ENCODE measurements around the gene SETD4. TPM values are rescaled to one million over a fixed set of nuclear protein-coding genes. Genes with fewer than 3 reads are reported as not detected.

The SETD4 gene
- total RNA-seq, 3 donors from 2014 or later (not counting 1 experiment from before 2014, with no cell fraction given) = 19.1 to 29.3 (median 22.5) TPM

- intact Hi-C loops (cut with micrococcal nuclease) = no loop called here
- Histone ChIP-seq H3K27ac (ENCODE audit: low read length) (no peak overlapping the region), H3K4me1 (ENCODE audit: control insufficient read depth, insufficient read depth, low read length) (peaks cover 8% of the 10 kb centered on the region), H3K36me3 (ENCODE audit: control insufficient read depth, insufficient read depth, low read length) (no peaks in the 10 kb centered on the region), H3K9me3 (ENCODE audit: control insufficient read depth, insufficient read depth, low read length) (no peaks in the 10 kb centered on the region), H3K27me3 (ENCODE audit: control insufficient read depth, insufficient read depth, low read length) (no peaks in the 10 kb centered on the region), H3K4me3 (ENCODE audit: low read length) (no peak overlapping the region)
- H3K4me1 Mint-ChIP-seq = peaks cover 15 to 24% of the 10 kb centered on the region in 2 donors
- no peaks in the 10 kb centered on the region for H3K27me3 Mint-ChIP-seq (ENCODE audit: low read depth in 2 of 2)
- no peaks in the 10 kb centered on the region for H3K36me3 Mint-ChIP-seq
- ATAC-seq (no peak), DNase-seq (no peak)
- peaks cover 0 to 2% of the 10 kb centered on the region in 2 donors for H3K9me3 Mint-ChIP-seq
- no peak overlapping the region for H3K4me3 Mint-ChIP-seq
- H3K27ac Mint-ChIP-seq = no peak overlapping the region
- WGBS (ENCODE audit: insufficient coverage) = 94% methylated on average over 1 of the region's 1 CpG
- TF ChIP-seq CTCF (IDR thresholded peaks at IDR 0.05) = no peak
These were observed 20.1 kb upstream of the SETD4 start for GRCh38 chr21:36080386-36080785.

- peaks cover 8% of the 10 kb centered on the region for H3K4me1 ChIP-seq (ENCODE audit: control insufficient read depth, insufficient read depth, low read length)
- Mint-ChIP-seq H3K4me1 (peaks cover 15 to 24% of the 10 kb centered on the region in 2 donors), H3K4me3 (peak overlapping the region; percentile 67), H3K27ac (peak overlapping the region; percentile 12 to 77), H3K9me3 (peaks cover 0 to 2% of the 10 kb centered on the region in 2 donors), H3K27me3 (ENCODE audit: low read depth in 2 of 2) (no peaks in the 10 kb centered on the region), H3K36me3 (no peaks in the 10 kb centered on the region)
- intact Hi-C loops (cut with micrococcal nuclease) = no loop called here
- H3K27ac ChIP-seq (ENCODE audit: low read length) = no peak overlapping the region
- no peak for TF ChIP-seq CTCF (IDR thresholded peaks at IDR 0.05)
- DNase-seq = no peak
- ATAC-seq = no peak
- WGBS (ENCODE audit: insufficient coverage) = 65% methylated on average over 8 of the region's 8 CpGs
- no peak overlapping the region for H3K4me3 ChIP-seq (ENCODE audit: low read length)
- no peaks in the 10 kb centered on the region for H3K27me3 ChIP-seq (ENCODE audit: control insufficient read depth, insufficient read depth, low read length)
- H3K9me3 ChIP-seq (ENCODE audit: control insufficient read depth, insufficient read depth, low read length) = no peaks in the 10 kb centered on the region
- H3K36me3 ChIP-seq (ENCODE audit: control insufficient read depth, insufficient read depth, low read length) = no peaks in the 10 kb centered on the region
These were observed 19.3 kb upstream of the SETD4 start for GRCh38 chr21:36079671-36080070.

GRCh38 chr21:36079010-36079649 is 18.8 kb upstream of the SETD4 start:
- Histone ChIP-seq H3K9me3 (ENCODE audit: control insufficient read depth, insufficient read depth, low read length) (no peaks in the 10 kb centered on the region), H3K27me3 (ENCODE audit: control insufficient read depth, insufficient read depth, low read length) (no peaks in the 10 kb centered on the region), H3K4me3 (ENCODE audit: low read length) (no peak overlapping the region), H3K27ac (ENCODE audit: low read length) (peak overlapping the region; percentile 39), H3K36me3 (ENCODE audit: control insufficient read depth, insufficient read depth, low read length) (no peaks in the 10 kb centered on the region), H3K4me1 (ENCODE audit: control insufficient read depth, insufficient read depth, low read length) (peaks cover 8% of the 10 kb centered on the region)
- no peak for TF ChIP-seq CTCF (IDR thresholded peaks at IDR 0.05)
- ATAC-seq = peak; percentile 81 to 92 (median 90)
- peak overlapping the region; percentile 41 to 77 for H3K27ac Mint-ChIP-seq
- peaks cover 0 to 2% of the 10 kb centered on the region in 2 donors for H3K9me3 Mint-ChIP-seq
- DNase-seq = peak in 1 of 2 donors; percentile 69
- H3K27me3 Mint-ChIP-seq (ENCODE audit: low read depth in 2 of 2) = no peaks in the 10 kb centered on the region
- H3K4me3 Mint-ChIP-seq = peak overlapping the region; percentile 67
- 55% methylated on average over 14 of the region's 14 CpGs for WGBS (ENCODE audit: insufficient coverage)
- no peaks in the 10 kb centered on the region for H3K36me3 Mint-ChIP-seq
- H3K4me1 Mint-ChIP-seq = peaks cover 15 to 24% of the 10 kb centered on the region in 2 donors
- intact Hi-C loops (cut with micrococcal nuclease) = no loop called here

- DNase-seq (no peak), ATAC-seq (no peak)
- H3K4me3 Mint-ChIP-seq = no peak overlapping the region
- H3K9me3 ChIP-seq (ENCODE audit: control insufficient read depth, insufficient read depth, low read length) = no peaks in the 10 kb centered on the region
- no peaks in the 10 kb centered on the region for H3K36me3 Mint-ChIP-seq
- 84% methylated on average over 8 of the region's 9 CpGs for WGBS (ENCODE audit: insufficient coverage)
- H3K9me3 Mint-ChIP-seq = peaks cover 0 to 2% of the 10 kb centered on the region in 2 donors
- no peak overlapping the region for H3K4me3 ChIP-seq (ENCODE audit: low read length)
- no peak for TF ChIP-seq CTCF (IDR thresholded peaks at IDR 0.05)
- H3K27me3 ChIP-seq (ENCODE audit: control insufficient read depth, insufficient read depth, low read length) = no peaks in the 10 kb centered on the region
- no peaks in the 10 kb centered on the region for H3K27me3 Mint-ChIP-seq (ENCODE audit: low read depth in 2 of 2)
- intact Hi-C loops (cut with micrococcal nuclease) = no loop called here
- no peak overlapping the region for H3K27ac Mint-ChIP-seq
- no peak overlapping the region for H3K27ac ChIP-seq (ENCODE audit: low read length)
- H3K4me1 ChIP-seq (ENCODE audit: control insufficient read depth, insufficient read depth, low read length) = peaks cover 8% of the 10 kb centered on the region
- H3K4me1 Mint-ChIP-seq = peaks cover 15 to 24% of the 10 kb centered on the region in 2 donors
- H3K36me3 ChIP-seq (ENCODE audit: control insufficient read depth, insufficient read depth, low read length) = peaks cover 2% of the 10 kb centered on the region
These were observed 17.4 kb upstream of the SETD4 start for GRCh38 chr21:36077758-36078157.

Data from natural killer cell (primary cell).